Large intestine (tissue), 3 donors: ENCODE results near the gene SEMA3B. TPM values are rescaled to one million over a fixed set of nuclear protein-coding genes. Genes with fewer than 3 reads are reported as not detected.
"Not testable (repeated sequence)": the region's sequence is repeated elsewhere in the genome, so short reads cannot be mapped to it uniquely, and the experiment has no call there.

Experiments
- DNase-seq, 2 donors: peaks; one replicate each; pipeline versions ENCODE4 v3.0.0 to v3.0.0-alpha.2; 2013
- H3K27ac ChIP-seq: one replicate; pipeline ENCODE4 v1.5.1; 2013; ENCODE audit warnings: low read length
- H3K27me3 ChIP-seq: 2 replicates; pipeline ENCODE4 v1.6.1; 2013; ENCODE audit warnings: low read length; ENCODE audit not compliant: control insufficient read depth, insufficient read depth
- H3K36me3 ChIP-seq: 2 replicates; pipeline ENCODE4 v1.6.1; 2013; ENCODE audit warnings: low read length; ENCODE audit not compliant: control insufficient read depth, insufficient read depth
- H3K4me1 ChIP-seq: one replicate; pipeline ENCODE4 v1.6.1; 2013; ENCODE audit warnings: low read length; ENCODE audit not compliant: control insufficient read depth, insufficient read depth
- H3K4me3 ChIP-seq: one replicate; pipeline ENCODE4 v1.5.1; 2013; ENCODE audit warnings: low read length
- H3K9me3 ChIP-seq: one replicate; pipeline ENCODE4 v1.6.1; 2013; ENCODE audit warnings: mild to moderate bottlenecking, low read depth, low read length, moderate library complexity; ENCODE audit not compliant: control insufficient read depth
- WGBS: methylation state at CpG from one replicate; pipeline ENCODE4 v1.1.5; 2013; ENCODE audit warnings: low lambda C conversion rate; ENCODE audit not compliant: insufficient coverage; 5-methylcytosine and 5-hydroxymethylcytosine counted together
- polyA plus RNA-seq: library from polyadenylated mRNA; unstranded; fragments of 120-200 nt; gene quantifications from one replicate; pipeline ENCODE4 v1.2.1, GENCODE V29; 2013

The SEMA3B gene
- polyA plus RNA-seq, 1 donor: 87.0 TPM

DNA sequence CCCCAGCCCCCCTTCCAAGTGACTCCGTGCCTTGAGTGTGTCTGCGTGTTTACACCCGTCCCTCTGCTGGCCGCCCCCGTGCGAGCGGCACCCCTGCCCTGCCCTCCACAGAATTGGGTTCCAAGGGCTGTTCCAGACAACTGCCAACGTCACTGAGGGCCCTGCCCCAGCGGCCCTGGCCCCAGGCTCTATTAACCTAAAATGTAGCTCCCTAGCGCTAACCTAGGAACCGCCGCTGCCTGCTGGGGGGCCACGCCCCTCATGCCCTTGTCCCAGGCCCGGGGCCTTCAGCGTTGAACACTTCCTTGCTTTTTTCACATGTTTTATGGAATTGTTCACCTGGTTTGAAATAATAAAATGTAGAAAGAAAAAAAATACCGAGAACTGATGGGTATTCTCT, 10.0 kb upstream of the SEMA3B start:
- 65% methylated on average over 2 of the region's 16 CpGs for WGBS
- no peak for DNase-seq
- Histone ChIP-seq H3K27ac (peak overlapping the region; percentile 25), H3K36me3 (peaks cover 49% of the 10 kb centered on the region), H3K4me1 (peaks cover 25% of the 10 kb centered on the region), H3K27me3 (no peaks in the 10 kb centered on the region), H3K9me3 (peaks cover 11% of the 10 kb centered on the region), H3K4me3 (no peak overlapping the region)

DNA sequence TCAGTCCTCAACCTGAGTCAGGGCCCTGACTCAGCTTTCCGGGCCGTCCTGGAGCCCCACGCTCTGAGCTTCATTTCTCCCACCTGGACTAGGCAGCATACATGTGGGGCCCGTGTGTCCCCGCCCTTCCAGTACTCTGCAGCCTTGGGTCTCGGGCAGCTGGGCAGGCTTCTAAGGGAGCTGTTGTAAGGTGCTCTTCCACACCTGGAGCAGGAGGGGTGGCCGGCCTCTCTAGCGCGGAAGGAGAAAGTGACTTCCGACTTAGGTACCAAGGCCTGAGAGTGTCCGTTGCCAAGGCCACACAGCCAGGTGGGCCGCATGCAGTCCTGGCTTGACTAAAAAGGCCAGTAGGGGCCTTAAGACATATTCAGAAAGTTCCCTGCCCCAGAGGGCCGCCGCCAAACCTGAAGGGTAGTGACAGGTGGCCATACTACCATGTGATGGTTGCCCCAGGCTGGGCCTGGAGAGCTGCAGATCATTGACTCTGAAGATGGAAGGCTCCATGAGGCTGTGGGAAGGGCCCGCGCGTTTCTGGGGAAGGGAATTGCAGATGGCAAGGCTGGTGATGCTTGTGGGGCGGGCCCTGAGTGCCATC, 9.4 kb upstream of the SEMA3B start:
- peaks cover 11% of the 10 kb centered on the region for H3K9me3 ChIP-seq
- no peak overlapping the region for H3K4me3 ChIP-seq
- no peak for DNase-seq
- H3K4me1 ChIP-seq: peaks cover 30% of the 10 kb centered on the region
- peak overlapping the region; percentile 46 for H3K27ac ChIP-seq
- H3K27me3 ChIP-seq: no peaks in the 10 kb centered on the region
- H3K36me3 ChIP-seq: peaks cover 44% of the 10 kb centered on the region
- WGBS: no CpG with 5 or more reads among the region's 18 CpGs

DNA sequence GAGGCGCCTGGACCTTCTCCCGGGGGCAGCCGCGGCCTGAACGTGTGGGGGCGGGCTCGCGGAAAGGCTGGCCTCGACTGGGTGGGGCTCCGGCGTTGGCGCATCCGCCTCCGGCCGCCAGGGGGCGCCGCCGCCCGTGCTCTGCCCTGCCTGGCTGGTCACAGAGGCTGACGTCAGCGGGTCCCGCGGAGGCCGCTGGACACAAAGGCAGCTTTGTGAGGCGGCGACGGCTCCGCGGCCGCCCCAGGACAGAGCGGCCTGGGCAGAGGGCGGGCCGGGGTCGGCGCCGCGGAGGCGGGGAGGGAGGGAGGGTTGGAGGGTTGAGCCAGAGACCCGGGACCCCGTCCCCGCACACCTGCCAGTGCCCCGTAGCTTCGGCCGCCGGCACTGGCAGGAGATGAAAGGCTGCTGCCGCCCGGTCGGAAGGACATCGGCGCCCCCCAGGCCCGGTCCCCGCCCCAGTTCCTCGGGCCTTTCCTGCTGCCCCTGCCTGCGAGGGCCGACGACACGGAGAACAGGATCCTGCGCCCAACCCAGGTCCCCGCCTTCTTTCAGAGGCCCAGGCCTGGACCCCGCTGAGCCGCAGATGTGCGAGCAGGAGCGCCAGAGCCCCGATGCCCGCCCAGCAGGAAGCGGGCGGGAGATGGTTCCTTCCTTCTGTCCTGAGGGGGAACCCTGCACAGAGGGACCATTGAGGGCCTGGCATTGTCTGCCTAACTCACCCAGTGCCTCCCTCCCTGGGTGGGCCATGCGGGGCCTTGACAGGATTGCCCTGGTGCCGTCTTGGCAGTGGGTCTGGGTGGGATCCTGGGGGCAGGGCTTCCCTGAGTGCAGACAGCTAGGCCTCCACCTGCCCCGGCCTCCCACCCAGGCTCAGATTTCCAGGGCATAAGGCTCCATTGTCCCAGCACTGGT, 8.7 kb upstream of the SEMA3B start:
- H3K4me3 ChIP-seq: peak overlapping the region; percentile 73
- WGBS: no CpG with 5 or more reads among the region's 70 CpGs
- H3K36me3 ChIP-seq: peaks cover 36% of the 10 kb centered on the region
- H3K27me3 ChIP-seq: no peaks in the 10 kb centered on the region
- peak overlapping the region; percentile 91 for H3K27ac ChIP-seq
- peaks cover 11% of the 10 kb centered on the region for H3K9me3 ChIP-seq
- H3K4me1 ChIP-seq: peaks cover 38% of the 10 kb centered on the region
- peak; percentile 94 for DNase-seq

DNA sequence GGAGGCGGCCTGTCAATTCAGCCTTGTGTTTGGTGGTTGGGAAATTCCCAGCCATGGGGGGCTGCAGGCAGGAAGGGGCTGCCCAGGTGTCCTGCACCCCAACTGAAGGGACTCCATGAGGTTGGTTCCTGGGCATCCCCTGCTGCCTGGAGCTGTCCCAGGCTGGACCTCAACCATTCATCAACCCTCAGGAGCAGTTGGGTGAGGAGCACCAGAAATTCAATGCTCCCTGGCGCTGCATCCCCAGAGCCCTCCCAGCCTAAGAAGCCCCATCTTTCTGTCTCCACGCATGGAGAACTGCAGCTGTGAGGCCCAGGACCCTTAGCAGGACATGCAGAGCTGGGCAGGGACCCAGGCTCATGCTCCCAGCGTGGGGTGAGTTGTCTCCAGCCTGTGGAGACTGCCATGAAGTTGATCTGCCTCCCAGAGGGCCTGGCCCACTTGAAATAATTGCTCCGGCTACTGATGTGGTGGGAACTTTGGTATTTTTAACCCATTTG, 8.0 kb upstream of the SEMA3B start:
- no CpG with 5 or more reads among the region's 5 CpGs for WGBS
- peak overlapping the region; percentile 91 for H3K27ac ChIP-seq
- peak overlapping the region; percentile 73 for H3K4me3 ChIP-seq
- no peak for DNase-seq
- peaks cover 11% of the 10 kb centered on the region for H3K9me3 ChIP-seq
- no peaks in the 10 kb centered on the region for H3K27me3 ChIP-seq
- peaks cover 45% of the 10 kb centered on the region for H3K4me1 ChIP-seq
- peaks cover 30% of the 10 kb centered on the region for H3K36me3 ChIP-seq

DNA sequence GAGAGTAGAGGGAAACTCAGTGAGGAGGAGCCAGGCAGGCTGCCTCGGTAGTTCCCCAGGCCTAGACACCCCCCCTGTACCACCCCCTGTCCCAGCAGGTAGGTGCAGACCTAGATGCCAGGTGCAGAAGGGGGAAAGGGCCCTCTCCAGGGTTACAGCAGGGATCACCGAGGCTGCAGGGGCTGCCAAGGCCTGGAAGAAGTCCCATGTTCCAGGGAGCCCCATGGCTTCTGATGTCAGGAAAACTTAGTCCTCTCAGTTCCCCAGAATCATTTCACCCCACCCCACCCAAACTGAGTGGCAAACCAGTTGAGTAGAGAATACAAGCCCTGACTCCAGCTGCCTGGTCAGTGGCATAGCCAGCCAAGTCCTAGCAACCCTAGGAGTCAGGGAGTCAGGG, 7.4 kb upstream of the SEMA3B start:
- peaks cover 11% of the 10 kb centered on the region for H3K9me3 ChIP-seq
- DNase-seq: no peak
- H3K27me3 ChIP-seq: no peaks in the 10 kb centered on the region
- H3K36me3 ChIP-seq: peaks cover 25% of the 10 kb centered on the region
- H3K4me1 ChIP-seq: peaks cover 50% of the 10 kb centered on the region
- H3K4me3 ChIP-seq: no peak overlapping the region
- WGBS: no CpG with 5 or more reads among the region's 2 CpGs
- peak overlapping the region; percentile 91 for H3K27ac ChIP-seq

DNA sequence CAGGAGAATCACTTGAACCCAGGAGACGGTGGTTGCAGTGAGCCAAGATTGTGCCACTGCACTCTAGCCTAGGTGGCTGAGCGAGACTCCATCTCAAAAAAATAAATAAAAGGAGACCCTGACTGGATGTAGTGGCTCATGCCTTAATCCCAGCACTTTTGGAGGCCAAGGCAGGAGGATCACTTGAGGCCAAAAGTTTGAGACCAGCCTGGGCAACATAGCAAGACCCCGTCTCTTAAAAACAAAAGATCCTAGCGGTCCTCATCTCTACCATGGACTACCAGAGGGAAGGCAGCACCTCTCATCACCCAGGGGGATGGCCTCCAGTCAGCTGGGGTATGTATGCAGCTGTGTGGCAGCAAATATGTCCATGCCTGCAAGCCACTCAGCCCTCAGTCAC, 6.7 kb upstream of the SEMA3B start:
- H3K27me3 ChIP-seq, H3K27ac ChIP-seq, H3K4me3 ChIP-seq, DNase-seq: not testable (repeated sequence)
- no CpG with 5 or more reads among the region's 4 CpGs for WGBS
- H3K4me1 ChIP-seq: peaks cover 57% of the 10 kb centered on the region
- H3K9me3 ChIP-seq: peaks cover 10% of the 10 kb centered on the region
- H3K36me3 ChIP-seq: peaks cover 18% of the 10 kb centered on the region

DNA sequence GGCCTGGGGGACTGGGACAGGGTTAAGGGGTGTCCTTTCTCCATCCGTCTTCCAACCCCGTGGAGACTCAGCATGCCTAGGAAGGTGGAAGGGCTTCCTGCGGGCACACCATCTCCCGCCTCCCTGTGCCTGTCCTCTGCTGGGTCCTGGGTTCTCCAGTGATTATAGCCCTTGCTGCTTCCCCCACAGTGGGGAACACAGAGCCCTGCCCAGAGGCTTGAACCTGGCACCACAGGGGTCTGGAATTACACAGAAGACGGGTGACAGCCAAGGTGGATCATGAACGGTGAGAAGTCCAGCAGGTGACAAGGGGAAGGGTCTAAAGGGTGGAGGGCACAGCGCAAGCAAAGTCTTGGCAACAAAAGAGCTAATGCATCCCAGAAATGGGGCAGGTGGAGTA, 6.2 kb upstream of the SEMA3B start:
- no CpG with 5 or more reads among the region's 7 CpGs for WGBS
- Histone ChIP-seq H3K4me3 (no peak overlapping the region), H3K4me1 (peaks cover 62% of the 10 kb centered on the region), H3K27me3 (no peaks in the 10 kb centered on the region), H3K36me3 (peaks cover 13% of the 10 kb centered on the region), H3K9me3 (peaks cover 4% of the 10 kb centered on the region), H3K27ac (no peak overlapping the region)
- DNase-seq: no peak

DNA sequence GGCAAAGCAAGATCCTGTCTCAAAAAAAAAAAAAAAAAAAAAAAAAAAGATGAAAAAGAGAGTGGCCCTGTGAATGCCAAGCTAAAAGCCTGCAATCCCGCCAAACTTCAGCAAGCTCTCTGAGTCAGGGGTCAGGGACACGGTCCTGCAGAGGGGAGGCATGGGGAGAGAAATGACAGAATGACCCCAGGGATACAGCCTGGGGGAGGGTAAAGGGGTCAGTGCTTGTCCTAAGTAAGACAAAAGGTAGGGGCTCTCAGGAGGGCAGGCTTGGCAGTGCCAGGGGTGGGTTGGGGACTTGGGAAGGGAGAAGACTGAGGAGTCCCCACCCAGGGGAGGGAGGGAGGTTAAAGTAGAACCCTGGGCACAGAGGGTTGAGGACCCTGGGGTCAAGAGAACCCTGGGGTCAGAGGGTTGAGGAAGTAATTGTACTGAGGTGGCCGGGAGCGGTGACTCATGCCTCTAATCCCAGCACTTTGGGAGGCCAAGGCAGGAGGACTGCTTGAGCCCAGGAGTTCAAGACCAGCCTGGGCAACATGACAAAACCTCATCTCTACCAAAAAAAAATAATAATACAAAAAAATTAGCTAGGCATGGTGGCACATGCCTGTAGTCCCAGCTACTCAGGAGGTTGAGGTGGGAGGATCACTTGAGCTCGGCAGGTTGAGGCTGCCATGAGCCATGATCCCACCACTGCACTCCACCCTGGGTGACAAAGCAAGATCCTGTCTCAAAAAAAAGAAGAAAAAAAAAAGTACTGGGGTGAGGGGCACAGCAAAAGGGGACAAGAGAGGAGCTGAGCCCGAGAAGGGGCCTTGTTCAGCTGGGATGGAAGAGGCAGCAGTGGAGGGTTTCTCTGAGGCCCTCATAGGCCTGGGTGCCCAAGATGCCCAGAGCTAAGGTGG, 5.2 kb upstream of the SEMA3B start:
- DNase-seq: no peak
- WGBS: no CpG with 5 or more reads among the region's 6 CpGs

DNA sequence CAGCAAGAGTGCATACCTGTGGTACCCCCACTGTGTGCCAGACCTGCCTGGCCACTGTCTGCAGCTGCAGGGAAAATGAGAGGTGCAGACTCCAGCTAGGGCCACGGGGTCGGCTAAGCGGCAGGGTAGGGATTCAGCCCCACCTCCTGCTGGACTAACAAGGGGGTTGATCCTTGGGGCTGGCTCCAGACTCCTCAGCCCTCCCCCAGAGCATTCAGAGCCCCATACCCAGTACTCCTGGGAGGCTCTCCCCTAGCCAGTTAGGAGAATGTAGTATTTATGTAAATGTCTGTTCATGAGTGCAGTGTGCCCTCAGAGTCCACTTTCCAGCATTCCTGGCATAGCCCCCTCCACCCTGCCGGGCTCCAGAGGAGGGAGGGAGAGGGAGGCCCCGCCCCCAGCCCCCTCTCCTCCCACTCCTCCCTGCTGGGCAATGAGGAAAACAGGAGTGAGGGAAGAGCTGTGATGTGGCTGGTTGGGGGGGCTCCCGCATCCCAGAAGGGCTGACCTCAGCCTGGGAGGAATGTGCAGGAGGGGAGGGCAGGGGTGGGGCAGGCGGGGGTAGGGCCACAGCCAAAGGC, 4.5 kb upstream of the SEMA3B start:
- H3K4me3 ChIP-seq: no peak overlapping the region
- peaks cover 74% of the 10 kb centered on the region for H3K4me1 ChIP-seq
- no CpG with 5 or more reads among the region's 7 CpGs for WGBS
- peak overlapping the region; percentile 98 for H3K27ac ChIP-seq
- DNase-seq: peak; percentile 94 to 96
- H3K9me3 ChIP-seq: no peaks in the 10 kb centered on the region
- H3K27me3 ChIP-seq: no peaks in the 10 kb centered on the region
- no peaks in the 10 kb centered on the region for H3K36me3 ChIP-seq

More for the DNA sequence above, 5.2 kb upstream of the SEMA3B start:
- no peak overlapping the region for H3K4me3 ChIP-seq
- H3K36me3 ChIP-seq: peaks cover 4% of the 10 kb centered on the region
- no peaks in the 10 kb centered on the region for H3K27me3 ChIP-seq
- H3K4me1 ChIP-seq: peaks cover 72% of the 10 kb centered on the region
- H3K9me3 ChIP-seq: no peaks in the 10 kb centered on the region
- peak overlapping the region; percentile 98 for H3K27ac ChIP-seq
